Activated gamma-delta T cell treated with anti-CD3 and anti-CD28 coated beads, Interleukin-2, amount 50 U/mL, for 16 hours (primary cell): ENCODE data around the gene NUDT4.

Source experiments
- DNase-seq: peaks from one replicate; pipeline ENCODE4 v3.0.0-alpha.2; 2020; ENCODE audit warnings: low read depth

Gene NUDT4

GRCh38 chr12:93377252-93378195 is at the start of gene NUDT4:
Gene NUDT4, plus strand, starts transcription at chr12:93377925. Its CDS starts 398 bp downstream, at chr12:93378323.
- DNase-seq, result peak; percentile 95

DNA sequence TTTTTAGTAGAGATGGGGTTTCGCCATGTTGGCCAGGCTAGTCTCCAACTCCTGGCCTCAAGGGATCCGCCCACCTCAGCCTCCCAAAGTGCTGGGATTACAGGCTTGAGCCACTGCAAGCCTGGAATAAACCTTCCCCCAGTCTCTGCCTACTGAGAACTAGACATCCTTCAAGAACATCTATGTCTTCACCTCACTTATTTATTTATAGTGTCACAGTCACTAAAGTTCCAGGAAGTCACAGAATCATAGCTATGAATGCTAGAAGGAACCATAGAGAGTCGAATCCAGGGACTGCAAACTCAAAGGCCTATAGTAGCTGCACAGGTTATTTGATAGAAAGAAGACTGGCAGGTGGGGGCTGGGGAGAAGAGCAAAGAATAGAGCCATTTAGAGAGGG is 44.7 kb upstream of the NUDT4 start:
- no peak for DNase-seq

DNA sequence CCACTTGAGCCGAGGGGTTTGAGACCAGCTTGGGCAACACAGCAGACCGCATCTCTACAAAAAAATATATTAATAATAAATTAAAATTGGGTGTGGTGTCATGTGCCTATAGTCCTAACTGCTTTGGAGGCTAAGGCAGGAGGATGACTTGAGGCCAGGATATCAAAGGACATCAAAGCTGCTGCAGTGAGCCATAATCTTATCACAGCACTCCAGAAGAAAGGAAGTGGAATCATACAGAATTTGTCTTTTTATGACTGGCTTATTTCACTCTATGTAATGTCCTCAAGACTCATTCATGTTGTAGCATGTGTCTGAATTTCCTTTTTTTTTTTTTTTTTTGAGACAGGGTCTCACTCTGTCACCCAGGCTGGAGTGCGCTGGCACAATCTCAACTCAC is 43.9 kb upstream of the NUDT4 start:
- DNase-seq, result no peak

GRCh38 chr12:93335603-93336162 is 42.0 kb upstream of the NUDT4 start:
- no peak for DNase-seq

GRCh38 chr12:93336291-93336741 is 41.4 kb upstream of the NUDT4 start:
- DNase-seq, result no peak

DNA sequence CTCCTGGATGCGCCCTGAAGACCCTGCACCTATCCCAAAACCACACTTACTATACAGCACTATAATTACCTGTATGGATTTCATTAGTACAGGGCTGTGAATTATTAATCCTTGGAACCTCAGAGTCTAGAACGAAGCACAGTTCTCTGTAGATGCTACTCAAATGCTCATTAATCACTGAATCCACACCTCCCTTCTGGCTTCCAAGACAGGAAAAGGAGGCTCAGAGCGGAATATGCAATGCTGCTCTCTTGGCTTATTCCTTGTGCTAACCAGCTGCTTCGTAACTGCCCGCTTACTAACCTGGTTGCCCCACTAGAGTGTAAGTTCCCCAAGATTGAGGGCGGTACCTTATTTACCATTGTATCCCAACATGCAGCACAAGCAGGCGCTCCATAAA is 39.1 kb upstream of the NUDT4 start:
- DNase-seq, result no peak

GRCh38 chr12:93339695-93340094 is 38.0 kb upstream of the NUDT4 start:
- no peak for DNase-seq

DNA sequence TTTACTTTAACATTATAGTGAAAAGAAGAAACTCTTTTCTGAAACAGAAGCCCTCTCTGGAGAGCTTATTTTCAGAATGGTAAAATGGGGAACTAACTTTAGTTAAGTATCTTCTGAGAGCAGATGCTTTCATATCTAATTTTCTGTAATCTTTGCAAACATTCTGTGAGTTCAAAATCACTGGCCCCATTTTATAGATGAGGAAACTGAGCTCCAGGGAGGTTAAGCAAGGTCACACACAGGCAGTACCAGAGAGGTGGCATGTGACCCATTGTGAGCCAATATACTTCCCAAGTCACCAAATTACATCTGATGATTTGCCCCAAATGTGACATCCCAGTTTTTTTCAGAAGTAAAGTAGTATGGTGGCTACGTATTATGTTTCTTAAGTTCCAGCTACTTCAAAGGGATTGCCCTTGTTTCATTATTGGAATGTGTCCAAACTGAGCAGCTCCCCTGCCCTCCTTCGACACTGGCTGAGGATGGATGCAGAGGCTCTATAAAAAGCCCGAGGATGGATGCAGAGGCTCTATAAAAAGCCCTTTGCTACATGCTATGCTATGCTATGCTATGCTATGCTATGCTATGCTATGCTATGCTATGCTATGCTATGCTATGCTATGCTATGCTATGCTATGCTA is 36.2 kb upstream of the NUDT4 start:
- DNase-seq, result no peak

DNA sequence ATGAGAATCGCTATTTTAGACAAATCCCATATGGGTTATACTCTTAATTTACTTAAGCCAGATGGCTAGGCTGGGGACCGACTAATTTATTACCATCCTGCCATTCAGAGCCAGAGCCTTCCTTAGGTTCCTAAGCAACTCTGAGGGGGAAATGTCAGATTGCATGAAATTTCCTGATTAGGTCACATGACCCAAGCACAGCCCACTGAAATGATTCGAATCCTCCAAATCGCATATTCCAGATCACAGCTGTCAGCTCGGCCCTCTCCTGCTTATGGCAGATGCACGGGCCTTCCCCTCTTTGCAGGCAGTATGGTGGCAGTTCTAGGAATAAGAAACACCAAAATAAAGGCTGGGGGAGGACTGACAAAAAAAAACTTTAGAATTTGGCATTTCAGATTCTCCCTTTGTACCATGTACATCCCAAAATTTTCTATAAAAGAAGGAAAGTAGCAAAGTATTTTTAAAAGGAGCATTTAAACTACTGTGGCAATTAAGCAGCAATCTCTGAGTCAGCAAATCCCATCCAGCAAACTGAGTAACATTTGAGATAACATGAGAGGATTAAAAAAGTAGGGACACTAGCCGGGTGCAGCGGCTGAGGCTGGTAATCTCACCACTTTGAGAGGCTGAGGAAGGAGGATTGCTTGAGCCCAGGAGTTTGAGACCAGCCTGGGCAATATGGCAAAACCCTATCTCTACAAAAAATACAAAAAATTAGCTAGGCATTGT is 30.5 kb upstream of the NUDT4 start:
- no peak for DNase-seq

- DNase-seq, result no peak
Measured at GRCh38 chr12:93348575-93349435, 28.9 kb upstream of the NUDT4 start.

GRCh38 chr12:93351726-93352125 is 26.0 kb upstream of the NUDT4 start:
- no peak for DNase-seq

GRCh38 chr12:93352321-93352720 is 25.4 kb upstream of the NUDT4 start:
- DNase-seq, result no peak

DNA sequence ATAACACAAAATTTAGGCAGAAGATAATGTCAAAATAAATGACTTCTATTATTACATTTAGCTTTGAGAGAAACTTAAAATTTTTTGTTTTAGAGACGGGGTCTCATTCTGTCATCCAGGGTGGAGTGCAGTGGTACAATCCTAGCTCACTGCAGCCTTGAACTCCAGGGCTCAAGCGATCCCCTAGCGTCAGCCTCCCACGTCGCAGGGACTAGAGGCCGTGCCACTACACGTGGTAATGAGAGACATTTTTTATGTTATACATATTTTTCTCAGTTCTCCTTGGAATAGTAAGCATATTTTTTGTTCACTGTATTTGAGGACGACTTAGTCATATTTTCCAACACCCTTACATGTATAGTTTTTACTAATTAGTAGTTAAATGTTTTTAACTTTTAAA is 21.5 kb upstream of the NUDT4 start:
- no peak for DNase-seq

DNA sequence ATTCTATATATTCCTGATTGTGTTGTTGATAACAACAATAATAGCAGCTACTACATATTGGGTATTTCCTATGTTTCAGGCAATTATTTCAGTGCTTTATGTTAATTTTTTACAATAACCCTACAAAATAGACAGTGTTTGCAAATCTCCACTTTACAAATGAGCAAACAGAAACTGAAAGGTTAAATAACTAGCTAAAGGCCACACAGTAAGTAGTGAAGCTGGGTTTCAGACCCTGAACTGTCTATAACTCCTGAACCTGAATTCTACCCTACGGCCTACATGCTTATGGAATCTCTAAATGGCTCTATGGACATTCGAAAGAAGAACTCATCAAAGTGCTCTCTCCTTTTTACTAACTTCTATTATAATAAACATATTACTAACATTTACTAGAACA is 19.7 kb upstream of the NUDT4 start:
- DNase-seq, result no peak

DNA sequence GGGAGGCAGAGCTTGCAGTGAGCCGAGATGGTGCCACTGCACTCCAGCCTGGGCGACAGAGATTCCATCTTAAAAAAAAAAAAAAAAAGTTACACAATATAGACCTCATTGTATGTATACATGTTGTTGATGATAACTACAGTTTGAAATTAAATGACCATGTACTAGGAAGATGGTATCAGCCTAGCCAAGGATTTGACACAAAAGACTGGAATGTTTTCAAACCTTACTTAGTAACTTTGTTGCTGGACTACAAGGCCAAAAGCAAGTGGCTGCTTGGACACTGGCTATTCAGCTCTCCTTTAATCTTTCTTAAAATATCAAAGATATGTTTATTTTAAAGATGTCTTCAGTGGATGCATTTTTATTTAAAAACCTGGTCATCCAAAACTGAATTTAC is 18.9 kb upstream of the NUDT4 start:
- DNase-seq, result no peak

DNA sequence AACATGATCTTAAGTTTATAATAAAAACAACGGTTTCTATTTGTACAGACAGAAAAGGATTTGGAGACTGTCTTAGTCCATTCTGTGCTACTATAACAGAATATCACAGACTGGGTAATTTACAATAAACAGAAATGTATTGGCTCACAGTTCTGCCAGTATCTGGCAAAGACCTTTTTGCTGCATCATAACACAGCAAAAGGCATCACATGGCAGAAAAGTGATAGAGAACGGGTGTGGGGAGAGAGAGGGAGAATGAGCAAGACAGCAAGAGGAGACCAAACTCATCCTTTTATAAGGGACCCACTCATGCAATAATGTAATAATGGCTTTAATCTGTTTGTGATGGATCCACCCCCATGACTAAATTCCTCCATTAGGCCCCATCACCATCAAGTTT is 17.0 kb upstream of the NUDT4 start:
- no peak for DNase-seq

DNA sequence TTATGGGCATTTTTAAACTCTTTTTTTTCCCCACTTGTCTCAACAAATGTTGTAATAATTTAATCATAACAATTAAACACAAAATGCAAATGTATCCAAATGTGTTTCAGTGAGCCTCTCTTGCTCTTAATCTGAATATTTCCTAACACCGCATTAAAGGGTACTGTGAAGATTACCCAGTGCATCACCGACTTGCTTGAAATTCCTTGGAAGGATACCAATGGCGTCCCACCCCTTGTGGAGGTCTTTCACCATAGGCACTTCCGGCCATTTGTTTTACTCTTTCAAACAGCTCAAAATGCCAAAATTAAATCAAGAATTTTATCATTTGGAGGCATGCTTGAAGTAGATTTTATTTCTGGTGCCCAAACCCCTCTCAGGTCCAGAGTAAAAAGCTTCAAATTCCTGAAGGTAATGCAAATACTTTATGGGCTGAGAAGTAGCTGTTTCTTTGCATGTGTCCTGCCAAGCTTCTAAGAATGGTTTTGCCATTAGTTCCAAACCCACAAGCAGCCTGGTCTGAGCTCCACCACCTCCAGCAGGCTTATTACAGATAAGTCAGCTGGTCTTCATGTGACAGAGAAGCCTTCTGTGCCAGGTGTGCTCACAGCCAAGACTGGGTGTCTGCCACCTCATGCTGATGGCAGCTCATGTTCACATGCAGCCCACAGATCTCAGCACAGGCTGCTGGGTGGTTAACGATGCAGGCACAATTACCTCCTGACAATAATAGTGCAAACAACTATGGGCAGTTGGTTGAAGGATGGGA is 16.4 kb upstream of the NUDT4 start:
- no peak for DNase-seq

DNA sequence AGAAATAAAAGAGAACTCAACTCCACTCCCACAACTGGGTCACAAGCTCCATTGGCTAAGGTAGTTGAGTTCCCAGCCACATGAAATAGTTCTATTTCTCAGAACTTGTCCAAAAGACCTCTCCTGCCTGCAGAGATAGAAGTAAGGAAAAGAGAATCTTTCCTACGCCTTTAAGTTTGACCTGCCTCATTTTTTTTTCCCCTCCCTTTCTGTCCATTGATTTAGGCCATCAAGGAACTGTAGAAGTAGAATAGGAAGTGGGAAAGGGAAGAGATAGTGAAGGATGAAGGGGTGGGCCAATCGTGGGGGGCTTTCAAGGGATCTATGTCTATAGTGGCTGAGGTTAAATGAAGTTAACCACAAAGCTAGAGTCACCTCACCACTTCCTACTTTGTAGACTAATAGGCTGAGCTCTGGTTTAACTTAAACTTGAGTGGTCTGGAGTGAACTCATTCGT is 13.9 kb upstream of the NUDT4 start:
- no peak for DNase-seq

- DNase-seq, result no peak
Measured at GRCh38 chr12:93365616-93366405, 11.9 kb upstream of the NUDT4 start.

DNA sequence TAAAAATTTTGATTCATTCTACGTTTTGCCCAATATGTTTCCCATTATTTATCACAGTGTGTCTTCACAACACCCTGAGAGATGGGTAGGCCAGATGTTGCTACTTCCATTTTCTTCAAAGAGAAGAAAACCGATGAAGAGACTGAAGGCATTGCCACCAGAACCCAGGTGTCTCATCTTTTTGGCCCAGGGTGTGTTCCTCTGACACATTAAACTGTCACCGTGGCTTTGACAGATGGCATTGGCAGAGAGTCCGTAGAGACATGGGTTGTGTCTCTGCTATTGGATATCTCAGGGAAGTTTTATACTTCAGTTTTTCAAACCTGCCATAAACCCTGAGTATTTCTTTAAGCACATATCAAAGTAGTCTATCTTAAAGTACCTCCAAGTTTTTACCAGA is 11.3 kb upstream of the NUDT4 start:
- DNase-seq, result no peak
